ENCODE measurements around the gene CDC16.
A peak's percentile ranks its signal among the peaks of the same experiment; 100 is the strongest.

The CDC16 gene

GRCh38 chr13:114264886-114265611 is 30.4 kb downstream of the CDC16 start:
- DNase-seq = no peak

GRCh38 chr13:114266241-114266640 is 31.5 kb downstream of the CDC16 start:
- DNase-seq = no peak

GRCh38 chr13:114268344-114269280 is 33.9 kb downstream of the CDC16 start:
- DNase-seq = peak; percentile 51

- DNase-seq = no peak
Observed at GRCh38 chr13:114269281-114269770, 34.6 kb downstream of the CDC16 start.

DNA sequence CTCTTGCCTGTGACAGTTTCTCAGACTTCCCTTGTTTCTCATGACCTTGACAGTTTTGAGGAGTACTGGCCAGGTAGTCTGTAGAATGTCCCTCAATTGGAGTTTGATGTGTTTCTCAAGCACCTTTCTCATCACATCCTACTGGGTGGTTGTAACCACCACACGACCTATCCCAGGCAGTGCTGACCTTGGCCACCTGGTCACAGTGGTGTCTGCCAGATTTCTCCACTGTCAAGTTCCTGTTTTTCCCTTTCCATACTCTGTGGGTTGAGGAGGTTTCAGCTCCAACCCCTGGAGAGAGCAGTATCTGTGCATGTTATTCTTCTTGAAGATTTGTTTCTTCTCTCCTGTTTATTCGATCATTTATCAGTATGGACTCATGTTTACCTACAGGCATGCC is 38.3 kb downstream of the CDC16 start:
- no peak for DNase-seq

GRCh38 chr13:114275304-114275703 is 40.6 kb downstream of the CDC16 start:
- no peak for DNase-seq

- no peak for DNase-seq
Observed at GRCh38 chr13:114279146-114279545, 44.4 kb downstream of the CDC16 start.

DNA sequence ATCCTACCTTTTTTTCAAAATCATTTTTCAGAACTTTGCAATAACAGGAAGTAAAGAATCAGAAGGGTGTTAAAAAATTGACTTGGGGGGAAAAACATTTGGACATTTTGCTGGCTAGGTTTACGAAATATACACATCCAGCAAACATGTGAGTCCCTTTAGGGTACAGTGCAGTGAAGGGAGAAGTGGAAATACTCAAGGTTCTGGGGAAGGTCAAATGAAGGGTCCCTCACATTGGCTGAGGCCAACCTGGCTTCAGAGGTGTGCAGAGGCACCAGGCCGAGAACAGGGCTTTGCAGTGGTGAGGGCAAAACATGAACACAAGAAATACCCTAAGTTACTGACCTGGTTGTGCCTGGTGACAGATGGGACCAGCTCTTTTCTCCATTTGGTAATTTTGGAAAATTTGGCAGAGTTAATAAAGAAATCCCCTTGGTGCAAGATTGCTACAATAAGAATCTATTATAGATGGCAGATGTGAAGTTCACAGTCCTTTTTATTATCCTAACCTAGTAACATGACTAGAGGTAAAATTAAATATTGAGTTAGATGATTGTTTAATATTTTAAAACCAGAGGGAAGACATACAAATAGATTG is 45.2 kb downstream of the CDC16 start:
- DNase-seq = no peak

- DNase-seq = peak; percentile 73
Observed at GRCh38 chr13:114281351-114282040, 46.8 kb downstream of the CDC16 start, which contains the start of gene UPF3A. UPF3A (plus strand) TSS chr13:114281601; CDS start chr13:114281640, 39 bp downstream.

- peak; percentile 9 for DNase-seq
Observed at GRCh38 chr13:114282041-114282670, 47.5 kb downstream of the CDC16 start.

- DNase-seq = no peak
Observed at GRCh38 chr13:114283576-114283975, 48.9 kb downstream of the CDC16 start.

GRCh38 chr13:114284680-114285079 is 50.0 kb downstream of the CDC16 start:
- no peak for DNase-seq

GRCh38 chr13:114285166-114285808 is 50.6 kb downstream of the CDC16 start:
- no peak for DNase-seq

GRCh38 chr13:114286808-114287207 is 52.1 kb downstream of the CDC16 start:
- DNase-seq = no peak

DNA sequence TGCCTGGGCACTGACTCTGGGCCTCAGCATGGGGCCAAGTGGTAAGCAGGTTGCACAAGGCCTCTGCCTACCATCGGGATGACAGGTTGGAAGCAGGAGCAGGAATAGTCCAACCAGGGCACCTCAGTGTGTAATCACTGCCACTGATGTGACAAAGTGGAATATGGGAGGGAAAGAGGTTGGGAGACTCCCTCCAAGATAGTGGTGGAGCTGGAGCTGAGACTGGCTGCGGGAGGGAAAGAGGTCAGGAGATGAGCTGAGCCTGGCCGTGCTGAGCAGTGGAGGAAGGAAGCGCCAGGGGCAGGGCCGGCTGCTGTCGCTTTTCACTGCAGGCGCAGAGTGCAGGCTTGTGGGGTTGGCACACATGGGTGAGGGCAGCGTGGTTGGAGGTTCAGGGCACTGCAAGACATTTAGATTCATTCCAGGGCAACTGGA is 53.5 kb downstream of the CDC16 start:
- no peak for DNase-seq

- DNase-seq = no peak
Observed at GRCh38 chr13:114296448-114296847, 61.8 kb downstream of the CDC16 start.

DNA sequence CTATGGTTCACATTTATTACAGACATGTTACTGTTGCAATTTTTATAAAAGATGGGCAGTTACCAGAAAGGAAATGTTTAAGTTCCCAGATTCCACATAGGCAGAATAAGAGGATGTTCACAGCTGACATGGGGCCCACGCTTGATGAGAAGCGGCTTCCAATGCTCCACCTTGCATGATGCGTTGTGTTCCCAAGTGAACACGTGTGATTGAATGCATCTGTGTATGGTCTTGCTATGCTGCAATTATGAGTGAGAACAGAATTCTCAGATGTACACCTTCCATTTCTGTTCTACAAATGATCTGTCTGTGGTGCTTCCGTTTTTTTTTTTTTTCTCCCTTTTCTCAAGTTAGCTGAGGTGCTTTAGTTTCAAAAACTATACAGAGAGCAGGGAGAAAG is 62.2 kb downstream of the CDC16 start:
- no peak for DNase-seq

DNA sequence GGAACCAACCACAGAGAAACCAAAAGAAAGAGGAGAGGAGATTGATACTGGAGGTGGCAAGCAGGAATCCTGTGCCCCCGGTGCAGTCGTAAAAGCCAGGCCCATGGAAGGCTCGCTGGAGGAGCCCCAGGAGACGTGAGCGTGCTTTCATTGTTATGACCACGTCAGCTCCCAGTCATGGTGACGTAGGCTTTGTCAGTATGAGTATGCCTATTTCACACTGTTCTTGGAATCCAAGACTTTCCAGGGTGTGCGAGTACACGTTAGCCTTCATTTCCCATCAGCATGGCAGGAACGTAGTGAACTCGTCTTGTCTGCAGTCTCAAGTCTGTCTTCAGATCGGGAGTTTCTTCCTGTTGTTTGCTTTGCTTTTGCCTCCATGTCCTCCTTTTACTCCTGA is 64.2 kb downstream of the CDC16 start:
- no peak for DNase-seq

GRCh38 chr13:114299604-114300305 is 65.1 kb downstream of the CDC16 start:
- DNase-seq = no peak

DNA sequence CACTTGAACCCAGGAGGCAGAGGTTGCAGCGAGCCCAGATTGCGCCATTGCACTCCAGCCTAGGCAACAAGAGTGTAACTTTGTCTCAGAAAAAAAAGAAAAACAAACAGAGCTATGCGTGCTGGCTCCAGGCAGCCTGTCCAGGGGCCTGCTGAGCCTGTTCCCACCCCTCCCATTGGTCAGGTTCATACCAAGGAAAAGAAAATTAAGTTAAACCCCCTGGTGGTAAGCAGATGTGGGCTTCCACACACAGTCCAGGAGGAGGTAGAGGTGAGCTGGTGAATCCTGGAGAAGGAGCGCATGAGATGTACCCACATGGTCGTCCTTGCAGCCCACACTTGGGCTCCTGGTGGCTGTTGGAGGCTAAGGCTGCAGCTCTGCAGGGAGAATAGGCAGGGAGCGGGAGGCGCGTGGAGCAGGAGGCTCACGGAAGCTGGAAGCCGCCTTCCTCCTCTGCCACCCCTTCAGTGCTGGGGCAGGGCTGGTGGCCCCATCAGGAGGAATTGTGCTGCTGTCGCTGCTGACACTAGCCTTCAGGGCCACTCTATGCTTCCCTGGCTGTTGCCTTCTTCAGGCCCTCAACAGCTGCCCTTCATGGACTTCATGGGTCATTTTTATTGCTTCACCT is 69.1 kb downstream of the CDC16 start:
- DNase-seq = no peak

Data from NCI-H1048 (cell line).